ENCODE results near the gene GJC1. TPM values are rescaled to one million over a fixed set of nuclear protein-coding genes. Genes with fewer than 3 reads are reported as not detected.

GJC1 gene
- total and polyA plus RNA-seq, 2 experiments from 2014 or later, result 13.6 to 18.4 TPM

GRCh38 chr17:44850025-44850424, 19.9 kb upstream of the GJC1 start:
- Histone ChIP-seq H3K27ac (no peak overlapping the region), H3K4me1 (ENCODE audit: insufficient read depth) (no peaks in the 10 kb centered on the region)

GRCh38 chr17:44848961-44849489, 18.9 kb upstream of the GJC1 start:
- Histone ChIP-seq H3K4me1 (ENCODE audit: insufficient read depth) (no peaks in the 10 kb centered on the region), H3K27ac (no peak overlapping the region), H3K9me3 (ENCODE audit: low read depth) (no peaks in the 10 kb centered on the region), H3K27me3 (replicated peaks; ENCODE audit: insufficient read depth) (no peaks in the 10 kb centered on the region), H3K36me3 (ENCODE audit: low read depth) (peaks cover 22% of the 10 kb centered on the region; the same call in 1 of the 2 replicates), H3K4me3 (no peak overlapping the region), H3K9me2 (ENCODE audit: insufficient read depth) (no peaks in the 10 kb centered on the region), H3K9ac (no peak overlapping the region), H3F3A (ENCODE audit: insufficient read depth) (no peaks in the 10 kb centered on the region), H3K79me2 (ENCODE audit: insufficient read depth) (no peaks in the 10 kb centered on the region), H4K20me1 (ENCODE audit: insufficient read depth) (no peaks in the 10 kb centered on the region), H2AFZ (no peak overlapping the region), H3K4me2 (ENCODE audit: unreplicated experiment) (no peak overlapping the region)
- TF ChIP-seq EZH2 (IDR thresholded peaks at IDR 0.05; ENCODE audit: insufficient read depth, poor library complexity, severe bottlenecking), result no peak
- TF ChIP-seq EZH2phosphoT487 (IDR thresholded peaks at IDR 0.05; ENCODE audit: insufficient read depth, low read depth), result no peak
- WGBS, 2 experiments (ENCODE audit: low coverage in 1 of 2, low lambda C conversion rate in 2 of 2, missing lambda C conversion rate in 2 of 2), result 84 to 90% methylated on average over 11 to 12 of the region's 12 CpGs
- in situ Hi-C loops (cut with MboI), result no loop called here
- DNase-seq, result no peak

More at GRCh38 chr17:44850025-44850424, 19.9 kb upstream of the GJC1 start:
- Histone ChIP-seq H3K4me2 (ENCODE audit: unreplicated experiment) (no peak overlapping the region), H2AFZ (no peak overlapping the region), H3K9me2 (ENCODE audit: insufficient read depth) (no peaks in the 10 kb centered on the region), H3K79me2 (ENCODE audit: insufficient read depth) (no peaks in the 10 kb centered on the region), H3K9ac (no peak overlapping the region), H3K9me3 (ENCODE audit: low read depth) (no peaks in the 10 kb centered on the region), H4K20me1 (ENCODE audit: insufficient read depth) (no peaks in the 10 kb centered on the region), H3K4me3 (no peak overlapping the region), H3K36me3 (ENCODE audit: low read depth) (peaks cover 22% of the 10 kb centered on the region; the same call in 1 of the 2 replicates), H3F3A (ENCODE audit: insufficient read depth) (no peaks in the 10 kb centered on the region), H3K27me3 (replicated peaks; ENCODE audit: insufficient read depth) (no peaks in the 10 kb centered on the region)
- TF ChIP-seq EZH2 (IDR thresholded peaks at IDR 0.05; ENCODE audit: insufficient read depth, poor library complexity, severe bottlenecking) (no peak), EZH2phosphoT487 (IDR thresholded peaks at IDR 0.05; ENCODE audit: insufficient read depth, low read depth) (no peak)
- in situ Hi-C loops (cut with MboI), result no loop called here
- WGBS, 2 experiments (ENCODE audit: low coverage in 1 of 2, low lambda C conversion rate in 2 of 2, missing lambda C conversion rate in 2 of 2), result 84 to 86% methylated on average over 7 of the region's 7 CpGs
- no peak for DNase-seq

- Histone ChIP-seq H3K79me2 (ENCODE audit: insufficient read depth) (no peaks in the 10 kb centered on the region), H3K9me3 (ENCODE audit: low read depth) (no peaks in the 10 kb centered on the region), H3K9ac (no peak overlapping the region), H2AFZ (no peak overlapping the region), H3F3A (ENCODE audit: insufficient read depth) (no peaks in the 10 kb centered on the region), H3K27me3 (replicated peaks; ENCODE audit: insufficient read depth) (no peaks in the 10 kb centered on the region), H3K4me2 (ENCODE audit: unreplicated experiment) (no peak overlapping the region), H4K20me1 (ENCODE audit: insufficient read depth) (no peaks in the 10 kb centered on the region), H3K4me3 (no peak overlapping the region), H3K27ac (no peak overlapping the region), H3K36me3 (ENCODE audit: low read depth) (peaks cover 15% of the 10 kb centered on the region; the same call in 1 of the 2 replicates), H3K9me2 (ENCODE audit: insufficient read depth) (no peaks in the 10 kb centered on the region), H3K4me1 (ENCODE audit: insufficient read depth) (no peaks in the 10 kb centered on the region)
- in situ Hi-C loops (cut with MboI), result no loop called here
- TF ChIP-seq EZH2phosphoT487 (IDR thresholded peaks at IDR 0.05; ENCODE audit: insufficient read depth, low read depth) (no peak), EZH2 (IDR thresholded peaks at IDR 0.05; ENCODE audit: insufficient read depth, poor library complexity, severe bottlenecking) (no peak)
- no peak for DNase-seq
- WGBS, 2 experiments (ENCODE audit: low coverage in 1 of 2, low lambda C conversion rate in 2 of 2, missing lambda C conversion rate in 2 of 2), result 51 to 55% methylated on average over 6 of the region's 6 CpGs
Observed at GRCh38 chr17:44848257-44848795, 18.2 kb upstream of the GJC1 start.

GRCh38 chr17:44847586-44847985, 17.5 kb upstream of the GJC1 start, which contains the start of gene HIGD1B:
Gene HIGD1B, plus strand, starts transcription at chr17:44847883. Its CDS starts 270 bp downstream, at chr17:44848153.
- TF ChIP-seq EZH2 (IDR thresholded peaks at IDR 0.05; ENCODE audit: insufficient read depth, poor library complexity, severe bottlenecking), result no peak
- no peak for TF ChIP-seq EZH2phosphoT487 (IDR thresholded peaks at IDR 0.05; ENCODE audit: insufficient read depth, low read depth)

More at GRCh38 chr17:44847586-44847985, 17.5 kb upstream of the GJC1 start, which contains the start of gene HIGD1B:
- in situ Hi-C loops (cut with MboI), result no loop called here
- no peak within 1 kb of the TSS for H3K4me3 ChIP-seq
- H3K27me3 ChIP-seq (replicated peaks; ENCODE audit: insufficient read depth), result no peaks in the 10 kb centered on the region
- no peak for DNase-seq
- 38 to 56% methylated on average over 2 of the region's 2 CpGs for WGBS, 2 experiments (ENCODE audit: low coverage in 1 of 2, low lambda C conversion rate in 2 of 2, missing lambda C conversion rate in 2 of 2)
- H3K27ac ChIP-seq, result no peak within 1 kb of the TSS
- no peak within 1 kb of the TSS for H3K4me2 ChIP-seq (ENCODE audit: unreplicated experiment)
- H3K9me3 ChIP-seq (ENCODE audit: low read depth), result no peaks in the 10 kb centered on the region
- no peaks in the 10 kb centered on the region for H3F3A ChIP-seq (ENCODE audit: insufficient read depth)
- H2AFZ ChIP-seq, result no peak within 1 kb of the TSS
- H3K36me3 ChIP-seq (ENCODE audit: low read depth), result peaks cover 8% of the 10 kb centered on the region; the same call in 1 of the 2 replicates
- H3K4me1 ChIP-seq (ENCODE audit: insufficient read depth), result no peaks in the 10 kb centered on the region
- H3K9ac ChIP-seq, result no peak within 1 kb of the TSS
- H3K79me2 ChIP-seq (ENCODE audit: insufficient read depth), result no peaks in the 10 kb centered on the region
- no peaks in the 10 kb centered on the region for H3K9me2 ChIP-seq (ENCODE audit: insufficient read depth)
- no peaks in the 10 kb centered on the region for H4K20me1 ChIP-seq (ENCODE audit: insufficient read depth)

Measured in GM23248 (cell line).